Inferior parietal cortex (tissue), 1 donor: ENCODE measurements around the gene SLC3A2.
A peak's percentile ranks its signal among the peaks of the same experiment; 100 is the strongest.
"Not testable (repeated sequence)": the region's sequence is repeated elsewhere in the genome, so short reads cannot be mapped to it uniquely, and the experiment has no call there.

Experiments used
- DNase-seq: peaks from one replicate; pipeline ENCODE4 v3.0.0-alpha.2; 2016; ENCODE audit errors: extremely low spot score

SLC3A2 gene

GRCh38 chr11:62880803-62881578 is at the start of gene SLC3A2:
Gene SLC3A2 (plus strand): TSS chr11:62880896. CDS start chr11:62881024, 128 bp downstream.
- peak; percentile 81 for DNase-seq

- DNase-seq, result no peak
Observed at GRCh38 chr11:62830904-62831519, 49.7 kb upstream of the SLC3A2 start.

GRCh38 chr11:62831520-62832335 is 49.0 kb upstream of the SLC3A2 start, which contains the start of gene STX5:
Gene STX5 (minus strand): TSS chr11:62832051. CDS start chr11:62831243, 808 bp downstream.
- DNase-seq, result peak; percentile 98

GRCh38 chr11:62832336-62833234 is 48.1 kb upstream of the SLC3A2 start, which contains the start of gene TEX54:
Gene TEX54 (minus strand): TSS chr11:62832841.
- DNase-seq, result no peak

GRCh38 chr11:62835336-62835735 is 45.4 kb upstream of the SLC3A2 start:
- DNase-seq, result no peak

GRCh38 chr11:62839050-62839945 is 41.4 kb upstream of the SLC3A2 start, which contains the start of gene WDR74:
Gene WDR74 (minus strand): TSS chr11:62839590. CDS start chr11:62839570, 20 bp downstream.
- peak; percentile 98 for DNase-seq

- not testable (repeated sequence) for DNase-seq
Observed at GRCh38 chr11:62840721-62841360, 39.9 kb upstream of the SLC3A2 start.

GRCh38 chr11:62841361-62842170 is 39.1 kb upstream of the SLC3A2 start:
- peak; percentile 95 for DNase-seq

GRCh38 chr11:62842171-62842741 is 38.4 kb upstream of the SLC3A2 start:
- no peak for DNase-seq

GRCh38 chr11:62842891-62843290 is 37.8 kb upstream of the SLC3A2 start:
- not testable (repeated sequence) for DNase-seq

GRCh38 chr11:62843466-62843865 is 37.2 kb upstream of the SLC3A2 start:
- no peak for DNase-seq

GRCh38 chr11:62844154-62844553 is 36.5 kb upstream of the SLC3A2 start:
- DNase-seq, result no peak

- DNase-seq, result no peak
Observed at GRCh38 chr11:62846177-62846576, 34.5 kb upstream of the SLC3A2 start.

GRCh38 chr11:62847767-62848314 is 32.9 kb upstream of the SLC3A2 start:
- no peak for DNase-seq

GRCh38 chr11:62850911-62851806 is 29.5 kb upstream of the SLC3A2 start:
- DNase-seq, result no peak

GRCh38 chr11:62851807-62852522 is 28.7 kb upstream of the SLC3A2 start:
- DNase-seq, result no peak
